GM13976 (cell line): ENCODE results near the gene OGFR.

ENCODE experiments used
- DNase-seq: peaks from one replicate; pipeline ENCODE4 v3.0.0; 2012; ENCODE audit warnings: low spot score
- in situ Hi-C: fragments of 300-500 bp; cut with MboI; formaldehyde crosslinking; loops from one replicate; pipeline ENCODE4 v1.12.0; 2022; ENCODE audit warnings: low sequenced_read_pairs, mixed read lengths, inconsistent platforms; ENCODE audit not compliant: unreplicated experiment
- TF ChIP-seq, protein P1 (sequence below): IDR thresholded peaks from 2 replicates; pipeline ENCODE4 v1.5.1; 2012; ENCODE audit warnings: borderline replicate concordance, mild to moderate bottlenecking; ENCODE audit not compliant: insufficient read depth; ENCODE audit errors: extremely low read depth, missing control alignments, control extremely low read depth

Gene OGFR

DNA sequence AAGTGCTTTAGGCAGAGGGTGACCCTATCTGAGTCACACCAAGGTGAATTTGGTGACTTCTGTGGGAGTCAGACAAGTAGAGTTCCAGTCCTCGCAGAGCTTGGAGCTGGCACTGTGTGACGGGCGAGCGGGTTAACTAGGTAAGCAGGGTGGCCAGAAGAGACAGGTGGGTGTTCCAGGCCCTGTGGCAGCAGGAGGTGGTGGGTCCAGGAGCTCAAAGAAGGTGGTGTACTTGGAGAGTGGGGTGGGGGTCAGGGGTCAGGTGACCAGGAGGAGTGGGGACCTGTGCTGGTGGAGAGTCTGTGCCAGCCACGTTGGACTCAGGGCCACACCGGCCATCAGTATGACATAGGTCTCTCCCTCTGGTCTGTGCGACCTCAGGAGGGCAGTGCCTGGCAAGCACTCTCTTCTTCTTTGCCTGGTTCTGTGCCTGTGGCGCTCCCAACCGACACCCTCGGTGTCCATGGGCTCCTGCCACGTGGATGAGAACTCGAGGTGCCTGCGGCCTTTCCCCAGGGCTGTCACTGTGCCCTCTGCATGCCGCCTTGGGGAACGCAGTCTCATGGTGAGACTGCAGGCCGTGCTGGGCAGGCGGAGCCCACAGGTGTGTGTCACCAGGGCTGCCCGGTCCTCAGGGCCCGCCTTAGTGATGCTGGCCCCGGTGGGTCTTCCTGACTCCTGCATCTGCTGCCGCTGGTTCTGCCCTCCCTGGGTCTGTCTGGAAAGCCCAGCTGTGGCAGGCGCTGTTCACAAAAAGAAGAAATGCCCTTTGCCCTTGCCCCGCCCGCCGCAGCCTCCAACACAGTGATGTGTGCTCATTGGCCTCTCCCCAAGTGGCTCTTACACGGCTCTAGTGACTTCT lies 6.7 kb upstream of the OGFR start:
- TF ChIP-seq, protein P1, sequence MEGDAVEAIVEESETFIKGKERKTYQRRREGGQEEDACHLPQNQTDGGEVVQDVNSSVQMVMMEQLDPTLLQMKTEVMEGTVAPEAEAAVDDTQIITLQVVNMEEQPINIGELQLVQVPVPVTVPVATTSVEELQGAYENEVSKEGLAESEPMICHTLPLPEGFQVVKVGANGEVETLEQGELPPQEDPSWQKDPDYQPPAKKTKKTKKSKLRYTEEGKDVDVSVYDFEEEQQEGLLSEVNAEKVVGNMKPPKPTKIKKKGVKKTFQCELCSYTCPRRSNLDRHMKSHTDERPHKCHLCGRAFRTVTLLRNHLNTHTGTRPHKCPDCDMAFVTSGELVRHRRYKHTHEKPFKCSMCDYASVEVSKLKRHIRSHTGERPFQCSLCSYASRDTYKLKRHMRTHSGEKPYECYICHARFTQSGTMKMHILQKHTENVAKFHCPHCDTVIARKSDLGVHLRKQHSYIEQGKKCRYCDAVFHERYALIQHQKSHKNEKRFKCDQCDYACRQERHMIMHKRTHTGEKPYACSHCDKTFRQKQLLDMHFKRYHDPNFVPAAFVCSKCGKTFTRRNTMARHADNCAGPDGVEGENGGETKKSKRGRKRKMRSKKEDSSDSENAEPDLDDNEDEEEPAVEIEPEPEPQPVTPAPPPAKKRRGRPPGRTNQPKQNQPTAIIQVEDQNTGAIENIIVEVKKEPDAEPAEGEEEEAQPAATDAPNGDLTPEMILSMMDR, result no peak
- no peak for DNase-seq
- in situ Hi-C loops, result loop anchor here (25.0 kb wide), 1 partner anchor 136 kb away; no protein-coding TSS in a partner anchor

DNA sequence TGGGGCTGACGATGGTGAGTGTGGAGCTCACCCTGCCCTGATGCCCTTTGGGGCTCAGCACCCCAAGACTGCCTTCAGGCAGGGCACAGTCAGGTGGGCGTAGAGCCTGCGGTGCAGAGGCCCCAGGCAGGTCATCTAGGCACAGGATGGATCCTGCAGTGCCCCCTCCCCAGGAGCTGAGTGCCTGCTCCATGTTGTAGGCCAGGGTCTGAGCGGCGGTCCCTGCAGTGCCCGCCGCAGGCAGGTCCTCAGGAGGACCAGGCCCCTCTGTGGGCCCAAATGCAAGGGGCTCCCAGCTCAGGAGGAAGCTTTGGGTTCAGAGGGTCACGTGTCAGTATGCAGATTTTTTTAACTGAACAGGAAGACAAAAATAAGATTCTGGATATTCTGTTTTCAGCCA lies 5.6 kb upstream of the OGFR start:
- in situ Hi-C loops, result loop anchor here (25.0 kb wide), 1 partner anchor 137 kb away; no protein-coding TSS in a partner anchor
- TF ChIP-seq, protein P1, result no peak
- DNase-seq, result no peak

DNA sequence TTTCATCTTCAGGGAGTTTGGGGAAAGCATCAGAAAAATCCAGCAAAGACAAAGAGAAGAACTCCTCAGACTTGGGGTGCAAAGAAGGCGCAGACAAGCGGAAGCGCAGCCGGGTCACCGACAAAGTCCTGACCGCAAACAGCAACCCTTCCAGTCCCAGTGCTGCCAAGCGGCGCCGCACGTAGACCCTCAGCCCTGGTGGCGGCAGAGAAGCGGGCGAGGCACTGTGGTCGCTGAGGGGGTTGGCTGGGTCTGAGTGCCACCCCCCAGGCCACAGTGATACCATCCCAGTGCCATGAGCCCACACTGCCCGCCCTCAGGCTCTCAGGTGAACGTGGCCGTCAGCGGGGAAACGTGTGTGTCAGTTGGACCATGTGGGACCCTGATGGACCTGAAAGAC lies 5.2 kb upstream of the OGFR start:
- in situ Hi-C loops, result loop anchor here (25.0 kb wide), 1 partner anchor 137 kb away; no protein-coding TSS in a partner anchor
- TF ChIP-seq, protein P1, result no peak
- no peak for DNase-seq

DNA sequence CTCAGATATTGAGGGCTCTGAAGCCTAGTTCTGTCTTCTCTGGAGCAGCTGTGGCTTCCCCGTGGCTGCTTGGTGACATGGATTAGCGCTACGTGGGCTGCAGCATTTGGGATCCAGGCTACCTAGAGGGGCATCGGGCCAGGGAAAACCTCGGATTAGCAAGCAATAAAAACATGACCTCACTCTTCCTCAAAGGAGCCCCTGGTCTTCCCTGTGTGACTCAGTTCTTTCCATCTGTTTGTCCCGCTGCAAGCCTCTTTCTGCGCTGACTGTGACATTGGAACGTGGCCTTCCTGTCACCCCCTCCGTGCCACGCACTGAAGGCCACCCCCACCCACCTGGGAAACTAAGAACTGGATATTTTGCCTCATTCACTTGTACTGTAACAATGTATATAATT lies 4.8 kb upstream of the OGFR start:
- in situ Hi-C loops, result loop anchor here (25.0 kb wide), 1 partner anchor 138 kb away; no protein-coding TSS in a partner anchor
- DNase-seq, result no peak
- TF ChIP-seq, protein P1, result no peak

DNA sequence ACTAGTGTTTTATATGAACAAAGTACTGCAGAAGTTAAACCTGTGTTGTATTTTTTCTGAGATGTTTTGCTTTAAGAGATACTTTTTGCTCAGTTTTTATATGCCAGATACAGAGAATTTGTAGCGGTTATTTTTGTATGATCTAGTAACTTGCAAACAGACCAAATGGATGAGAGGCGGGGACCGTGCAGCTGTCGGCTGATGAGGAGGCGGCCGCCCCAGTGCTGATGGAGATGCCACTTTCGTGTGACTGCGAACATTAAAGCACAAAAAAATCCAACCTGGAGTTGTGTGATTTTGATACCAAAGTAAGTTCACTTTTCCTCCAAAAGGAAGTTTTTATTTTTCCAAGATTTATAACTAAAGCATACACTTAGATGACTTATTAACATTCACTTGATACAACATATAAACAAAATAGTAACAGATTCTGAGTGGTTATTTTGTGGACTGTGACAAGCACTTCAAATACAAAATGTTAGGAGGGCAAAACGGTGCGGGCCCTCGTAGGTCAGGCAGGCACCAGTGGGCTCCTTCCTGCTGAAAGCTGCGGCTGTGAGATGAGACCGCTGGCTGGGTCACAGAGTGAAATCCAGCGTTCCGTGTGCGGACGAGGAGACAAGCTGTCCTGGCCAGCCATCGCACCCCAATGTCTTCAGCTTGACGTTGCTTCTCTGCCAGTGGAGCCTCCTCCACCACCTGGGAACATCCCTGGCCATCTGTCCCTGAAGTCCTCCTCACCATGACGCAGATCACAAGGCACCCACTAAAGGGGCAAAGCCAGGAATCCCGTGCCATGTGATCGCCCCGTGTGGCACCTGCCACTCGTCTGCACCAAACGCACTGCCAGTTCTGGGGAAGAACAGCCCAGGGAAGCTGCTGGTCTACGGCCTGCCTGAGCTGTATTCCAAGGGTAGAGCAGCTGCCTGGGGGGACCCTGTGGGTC lies 4.0 kb upstream of the OGFR start:
- in situ Hi-C loops, result no loop called here
- no peak for DNase-seq
- TF ChIP-seq, protein P1, result no peak

DNA sequence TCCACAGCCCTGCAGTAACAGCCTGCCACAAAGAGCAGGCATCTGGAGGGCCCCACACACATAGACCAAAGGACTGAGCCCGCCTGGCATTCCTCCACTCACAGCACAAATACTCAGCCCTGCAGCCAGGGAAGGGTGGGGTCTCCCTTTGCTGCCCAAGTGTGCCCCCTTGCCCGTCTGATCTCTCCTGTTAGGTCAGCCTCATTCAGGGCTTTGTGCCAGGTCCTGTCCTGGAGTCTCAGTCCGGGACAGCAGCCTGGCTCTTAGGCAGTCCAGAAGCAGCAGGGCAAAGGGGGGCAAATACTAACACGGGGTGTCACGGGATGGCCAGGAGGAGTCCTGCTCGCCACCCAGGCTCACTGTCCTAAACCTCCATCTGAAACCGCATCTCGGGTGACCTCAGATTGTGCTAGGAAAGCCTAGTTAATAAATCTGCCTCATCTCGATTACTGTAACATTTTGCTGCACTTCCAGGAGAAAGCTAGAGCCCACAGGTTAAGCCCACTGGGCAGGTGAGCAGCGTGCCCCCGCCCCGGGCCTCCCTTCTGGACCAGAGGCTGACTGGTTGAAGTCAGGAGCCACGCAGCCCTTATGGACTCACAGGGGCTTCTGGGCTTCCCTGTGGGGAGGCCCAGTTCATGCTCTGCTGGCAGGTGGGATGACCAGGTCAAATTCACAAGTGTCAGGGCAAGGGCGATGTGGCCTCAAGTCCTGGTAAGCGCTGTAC lies 3.2 kb upstream of the OGFR start:
- in situ Hi-C loops, result no loop called here
- no peak for DNase-seq
- TF ChIP-seq, protein P1, result no peak
